Esophagus muscularis mucosa (tissue), 3 donors: ENCODE data around the gene IFITM2.

Experiments used
- EP300 ChIP-seq: sonication (generic); formaldehyde crosslinking; IDR thresholded peaks from one replicate; pipeline ENCODE4 v1.6.1; 2017; ENCODE audit warnings: antibody characterized with exemption
- TF ChIP-seq, protein P1 (sequence below), 3 experiments: fragments of 200-600 bp in 2 of 3; fragments of 450-650 bp in 1 of 3; sonication (generic) in 2 of 3; IDR thresholded peaks; one replicate each; pipeline ENCODE4 v1.5.1; 2017 to 2019; ENCODE audit warnings: antibody characterized with exemption in 3 of 3, mild to moderate bottlenecking in 2 of 3, moderate library complexity in 1 of 3

DNA sequence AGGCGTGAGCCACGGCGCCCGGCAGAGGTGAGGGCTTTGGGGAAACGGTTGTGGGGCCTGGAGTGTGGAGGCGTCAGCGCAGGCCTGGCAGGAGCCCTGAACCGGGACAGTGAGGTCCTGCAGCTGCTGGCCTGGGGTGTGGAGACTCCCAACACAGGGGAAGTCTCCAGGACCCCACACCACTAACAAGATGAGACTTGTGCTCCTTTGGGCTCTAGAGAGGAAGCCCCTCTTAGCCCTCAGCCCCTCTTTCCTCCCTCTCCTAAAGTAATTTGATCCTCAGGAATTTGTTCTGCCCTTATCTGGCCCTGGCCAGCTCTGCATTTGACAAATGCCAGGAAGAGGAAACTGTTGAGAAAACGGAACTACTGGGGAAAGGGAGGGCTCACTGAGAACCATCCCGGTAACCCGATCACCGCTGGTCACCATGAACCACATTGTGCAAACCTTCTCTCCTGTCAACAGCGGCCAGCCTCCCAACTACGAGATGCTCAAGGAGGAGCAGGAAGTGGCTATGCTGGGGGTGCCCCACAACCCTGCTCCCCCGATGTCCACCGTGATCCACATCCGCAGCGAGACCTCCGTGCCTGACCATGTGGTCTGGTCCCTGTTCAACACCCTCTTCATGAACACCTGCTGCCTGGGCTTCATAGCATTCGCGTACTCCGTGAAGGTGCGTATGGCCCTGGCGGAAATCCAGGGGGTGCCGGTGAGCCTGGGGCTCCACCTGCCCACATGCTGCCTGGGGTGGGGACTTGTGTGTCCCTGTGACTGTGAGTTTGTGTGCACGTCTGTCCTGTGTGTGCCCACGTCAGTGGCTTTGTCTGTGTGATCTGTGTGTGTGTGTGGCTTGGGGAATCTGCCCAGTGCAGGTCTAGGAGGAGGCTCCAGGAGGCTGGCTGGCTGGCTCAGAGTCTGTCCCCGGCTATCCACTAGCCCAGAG is at the start of gene IFITM2:
- TF ChIP-seq, protein P1, sequence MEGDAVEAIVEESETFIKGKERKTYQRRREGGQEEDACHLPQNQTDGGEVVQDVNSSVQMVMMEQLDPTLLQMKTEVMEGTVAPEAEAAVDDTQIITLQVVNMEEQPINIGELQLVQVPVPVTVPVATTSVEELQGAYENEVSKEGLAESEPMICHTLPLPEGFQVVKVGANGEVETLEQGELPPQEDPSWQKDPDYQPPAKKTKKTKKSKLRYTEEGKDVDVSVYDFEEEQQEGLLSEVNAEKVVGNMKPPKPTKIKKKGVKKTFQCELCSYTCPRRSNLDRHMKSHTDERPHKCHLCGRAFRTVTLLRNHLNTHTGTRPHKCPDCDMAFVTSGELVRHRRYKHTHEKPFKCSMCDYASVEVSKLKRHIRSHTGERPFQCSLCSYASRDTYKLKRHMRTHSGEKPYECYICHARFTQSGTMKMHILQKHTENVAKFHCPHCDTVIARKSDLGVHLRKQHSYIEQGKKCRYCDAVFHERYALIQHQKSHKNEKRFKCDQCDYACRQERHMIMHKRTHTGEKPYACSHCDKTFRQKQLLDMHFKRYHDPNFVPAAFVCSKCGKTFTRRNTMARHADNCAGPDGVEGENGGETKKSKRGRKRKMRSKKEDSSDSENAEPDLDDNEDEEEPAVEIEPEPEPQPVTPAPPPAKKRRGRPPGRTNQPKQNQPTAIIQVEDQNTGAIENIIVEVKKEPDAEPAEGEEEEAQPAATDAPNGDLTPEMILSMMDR (IDR thresholded peaks at IDR 0.05): peak in 1 of 3 experiments; percentile 4
- peak; percentile 47 for TF ChIP-seq EP300
